HG03066 (cell line): ENCODE data around the gene OGFR.
"Not testable (repeated sequence)": the region's sequence is repeated elsewhere in the genome, so short reads cannot be mapped to it uniquely, and the experiment has no call there.

ENCODE experiments used
- ATAC-seq: cut with Tn5 transposase; IDR thresholded peaks from one replicate; pipeline ENCODE4 v1.9.1; 2021; ENCODE audit warnings: low read depth; ENCODE audit not compliant: unreplicated experiment

The OGFR gene

DNA sequence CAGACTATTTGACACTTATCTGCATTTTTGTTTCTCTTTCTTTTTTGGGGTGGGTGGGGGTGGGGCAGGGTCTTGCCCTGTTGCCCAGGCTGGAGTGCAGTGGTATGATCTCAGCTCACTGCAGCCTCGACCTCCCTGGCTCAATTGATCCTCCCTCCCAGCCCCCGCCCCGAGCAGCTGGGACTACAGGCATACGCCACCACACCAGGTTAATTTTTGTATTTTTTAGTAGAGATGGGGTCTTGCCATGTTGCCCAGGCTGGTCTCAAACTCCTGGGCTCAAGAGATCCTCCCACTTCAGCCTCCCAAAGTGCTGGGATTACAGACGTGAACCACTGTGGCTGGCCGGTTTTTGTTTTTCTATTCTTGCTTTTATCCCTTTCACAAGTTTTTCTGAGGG lies 48.7 kb downstream of the OGFR start:
- ATAC-seq: not testable (repeated sequence)

DNA sequence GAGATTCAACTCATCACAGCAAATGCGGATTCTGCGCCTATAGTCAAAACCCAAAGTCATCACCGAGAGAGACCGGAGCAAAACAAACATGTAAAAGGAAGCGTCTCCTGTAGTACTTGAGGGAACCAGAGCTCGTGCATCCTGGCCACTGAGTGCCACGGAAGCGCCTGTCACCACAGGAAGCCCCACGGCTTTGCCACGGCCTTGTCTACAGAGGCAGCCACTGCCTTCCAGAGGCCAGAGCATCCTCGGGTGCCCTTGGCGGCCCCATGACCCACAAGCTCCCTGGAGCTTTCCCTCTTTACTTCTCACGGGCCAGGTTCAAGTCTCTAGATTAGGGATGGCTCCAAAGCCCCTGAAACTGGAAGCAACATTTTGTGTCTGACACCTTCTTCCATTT lies 49.5 kb downstream of the OGFR start:
- no peak for ATAC-seq

GRCh38 chr20:62855120-62855519 lies 50.5 kb downstream of the OGFR start:
- no peak for ATAC-seq

GRCh38 chr20:62856931-62857619 lies 52.4 kb downstream of the OGFR start:
- ATAC-seq: no peak

DNA sequence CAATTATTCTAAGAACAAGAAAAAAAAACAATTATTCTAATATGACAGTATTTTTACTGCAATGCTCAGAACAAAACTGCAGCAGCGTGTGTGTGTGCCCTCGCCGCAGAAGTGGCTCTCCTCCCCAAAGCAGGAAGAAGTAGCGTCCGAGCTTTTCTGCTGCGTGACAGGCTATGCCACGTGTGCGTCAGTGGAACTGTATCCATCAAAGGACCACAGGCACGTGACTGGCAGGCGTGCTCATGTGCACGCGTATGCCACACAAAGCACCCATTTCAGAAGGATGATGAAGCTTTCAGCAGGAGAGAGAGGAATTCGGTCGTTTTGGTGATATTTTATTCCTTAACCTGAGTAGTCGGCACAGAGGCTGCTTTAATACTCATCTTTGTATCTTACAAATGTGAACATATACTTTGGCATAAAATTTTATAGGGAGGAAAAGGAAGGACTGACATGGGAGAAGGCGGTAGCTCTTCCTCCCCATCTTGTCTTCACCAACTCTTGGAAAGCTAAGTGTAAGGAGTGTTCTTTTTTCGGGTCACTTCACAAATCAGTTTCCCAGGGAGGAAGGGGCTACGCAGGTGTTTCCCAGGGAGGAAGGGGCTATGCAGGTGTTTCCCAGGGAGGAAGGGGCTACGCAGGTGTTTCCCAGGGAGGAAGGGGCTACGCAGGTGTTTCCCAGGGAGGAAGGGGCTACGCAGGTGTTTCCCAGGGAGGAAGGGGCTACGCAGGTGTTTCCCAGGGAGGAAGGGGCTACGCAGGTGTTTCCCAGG lies 53.6 kb downstream of the OGFR start:
- no peak for ATAC-seq

- no peak for ATAC-seq
Observed at GRCh38 chr20:62859721-62860120, 55.1 kb downstream of the OGFR start.

DNA sequence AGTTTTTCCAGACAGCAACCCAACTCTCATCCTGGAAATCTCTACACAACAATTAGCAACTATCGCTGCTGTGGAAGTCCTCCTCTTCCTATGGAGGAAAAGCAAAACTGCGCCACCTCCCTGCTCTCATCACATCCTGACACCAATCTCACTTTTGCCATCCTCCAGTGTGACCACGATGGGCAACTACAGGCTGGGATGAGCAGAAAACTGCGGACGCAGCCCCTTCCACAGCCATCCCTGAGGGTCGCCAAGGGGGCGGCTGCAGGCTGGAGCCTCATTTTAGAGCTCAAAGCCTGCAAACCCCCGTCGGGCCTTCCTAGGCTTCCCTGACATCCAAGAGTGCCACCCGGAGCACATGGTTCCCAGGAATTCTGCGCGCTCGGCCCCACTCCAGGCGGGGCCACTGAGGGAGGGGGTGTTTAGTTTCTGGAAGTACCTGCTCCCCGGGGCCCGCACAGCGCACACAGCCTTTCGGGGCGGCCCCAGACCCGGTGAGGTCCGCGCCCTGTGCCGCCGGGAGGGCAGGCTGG lies 55.8 kb downstream of the OGFR start:
- no peak for ATAC-seq

- peak; percentile 26 for ATAC-seq
Observed at GRCh38 chr20:62860924-62861691, 56.5 kb downstream of the OGFR start.

DNA sequence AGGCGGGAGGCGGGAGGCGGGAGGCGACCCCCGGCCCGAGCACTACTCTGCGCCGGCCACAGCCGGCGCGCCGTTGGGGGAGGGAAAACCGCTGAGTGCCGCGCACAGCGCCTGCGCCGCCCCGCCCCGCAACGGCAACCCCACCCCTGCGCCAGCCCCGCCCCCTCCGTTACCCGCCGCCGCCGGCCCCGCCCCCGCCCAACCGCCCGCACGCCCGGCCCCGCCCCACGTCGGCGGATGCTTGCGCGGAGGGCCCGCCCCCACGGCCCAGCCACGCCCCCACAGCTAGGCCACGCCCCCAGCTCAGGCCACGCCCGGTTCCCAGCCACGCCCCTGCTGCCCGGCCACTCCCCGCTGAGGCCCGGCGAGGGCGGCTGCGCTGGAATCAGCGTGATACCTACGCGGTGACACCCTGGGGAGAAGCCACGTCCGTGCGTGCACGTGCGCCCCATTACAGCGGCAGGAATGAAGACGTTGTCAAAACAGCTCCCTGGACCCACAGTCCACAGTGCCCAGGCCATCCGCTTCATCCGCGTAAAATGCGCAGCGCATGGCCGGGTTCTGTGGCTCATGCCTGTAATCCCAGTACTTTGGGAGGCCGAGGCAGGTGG lies 57.2 kb downstream of the OGFR start, which contains the start of gene TCFL5:
Gene TCFL5, minus strand, starts transcription at position 97 of the 611 bp plus-strand sequence. CDS start 152 bp downstream, outside the sequence.
- ATAC-seq: peak; percentile 57
